ENCODE measurements around the gene NPHP4.
"Not testable (repeated sequence)": the region's sequence is repeated elsewhere in the genome, so short reads cannot be mapped to it uniquely, and the experiment has no call there.

The NPHP4 gene

GRCh38 chr1:5874416-5875110 is 117.7 kb downstream of the NPHP4 start:
- no peak for DNase-seq

- DNase-seq: no peak
Observed at GRCh38 chr1:5873556-5873955, 118.7 kb downstream of the NPHP4 start.

GRCh38 chr1:5872886-5873285 is 119.3 kb downstream of the NPHP4 start:
- no peak for DNase-seq

GRCh38 chr1:5868931-5869500 is 123.2 kb downstream of the NPHP4 start:
- no peak for DNase-seq

- DNase-seq: no peak
Observed at GRCh38 chr1:5865774-5866173, 126.5 kb downstream of the NPHP4 start.

- DNase-seq: no peak
Observed at GRCh38 chr1:5865056-5865455, 127.2 kb downstream of the NPHP4 start.

GRCh38 chr1:5864256-5864655 is 128.0 kb downstream of the NPHP4 start:
- no peak for DNase-seq

GRCh38 chr1:5863238-5863637 is 129.0 kb downstream of the NPHP4 start:
- DNase-seq: no peak

GRCh38 chr1:5861871-5862825 is 130.1 kb downstream of the NPHP4 start:
- DNase-seq: no peak

- no peak for DNase-seq
Observed at GRCh38 chr1:5860277-5860676, 131.9 kb downstream of the NPHP4 start.

- no peak for DNase-seq
Observed at GRCh38 chr1:5859766-5860165, 132.5 kb downstream of the NPHP4 start.

GRCh38 chr1:5858844-5859407 is 133.3 kb downstream of the NPHP4 start:
- no peak for DNase-seq

- DNase-seq: no peak
Observed at GRCh38 chr1:5858246-5858645, 134.0 kb downstream of the NPHP4 start.

- DNase-seq: no peak
Observed at GRCh38 chr1:5857508-5858090, 134.6 kb downstream of the NPHP4 start.

GRCh38 chr1:5857011-5857410 is 135.2 kb downstream of the NPHP4 start:
- no peak for DNase-seq

- DNase-seq: no peak
Observed at GRCh38 chr1:5856246-5856815, 135.9 kb downstream of the NPHP4 start.

GRCh38 chr1:5855196-5855897 is 136.9 kb downstream of the NPHP4 start:
- DNase-seq: no peak

GRCh38 chr1:5854754-5855153 is 137.5 kb downstream of the NPHP4 start:
- no peak for DNase-seq

GRCh38 chr1:5853858-5854257 is 138.4 kb downstream of the NPHP4 start:
- DNase-seq: not testable (repeated sequence)

GRCh38 chr1:5850503-5850902 is 141.7 kb downstream of the NPHP4 start:
- DNase-seq: no peak

- DNase-seq: no peak
Observed at GRCh38 chr1:5849550-5849949, 142.7 kb downstream of the NPHP4 start.
